B cell (primary cell): ENCODE measurements around the gene LTC4S. TPM values are rescaled to one million over a fixed set of nuclear protein-coding genes. Genes with fewer than 3 reads are reported as not detected.

Experiments used
- ATAC-seq: fragments of 200-7000 bp; cut with Tn5 transposase; one replicate; pipeline ENCODE4 v1.10.0; 2021; ENCODE audit warnings: low read depth, mild to moderate bottlenecking, moderate number of reproducible peaks, moderate library complexity
- CTCF ChIA-PET: fragments of 350-600 bp; sonication (Branson Sonifier 250); formaldehyde crosslinking; loops from one replicate; lab custom pipeline; 2021; ENCODE audit warnings: antibody characterized with exemption, inconsistent platforms; lab: Charles Lee
- POLR2A ChIA-PET: fragments of 350-600 bp; sonication (Branson Sonifier 250); formaldehyde crosslinking; loops from one replicate; lab custom pipeline; 2021; ENCODE audit warnings: antibody characterized with exemption; lab: Charles Lee
- DNase-seq: peaks from one replicate; pipeline ENCODE4 v3.0.0; 2013
- H2AFZ ChIP-seq: 2 replicates; pipeline ENCODE4 v1.6.1; 2012; ENCODE audit warnings: mild to moderate bottlenecking, low read depth, low read length; ENCODE audit not compliant: insufficient read depth, poor library complexity, severe bottlenecking
- H3K27ac ChIP-seq, 2 donors: 1 replicate in 1 of 2; 2 replicates in 1 of 2; pipeline ENCODE4 v1.5.1; 2012 to 2013; ENCODE audit warnings: low read length in 2 of 2, mild to moderate bottlenecking in 2 of 2, moderate library complexity in 1 of 2
- H3K27me3 ChIP-seq, 4 experiments: fragments of 200-600 bp in 1 of 4; sonication (generic) in 1 of 4; replicated peaks in 1 of 4; 1 replicate in 2 of 4; 2 replicates in 2 of 4; pipeline versions ENCODE4 v1.6.1 to v1.7.0; 2013 to 2016; ENCODE audit warnings: low read length in 3 of 4, mild to moderate bottlenecking in 2 of 4, mixed read lengths in 1 of 4, moderate library complexity in 1 of 4; ENCODE audit not compliant: insufficient read depth in 4 of 4, control insufficient read depth in 3 of 4; ENCODE audit errors: control extremely low read depth in 1 of 4
- H3K36me3 ChIP-seq, 2 experiments: replicated peaks in 1 of 2; 1 replicate in 1 of 2; 2 replicates in 1 of 2; pipeline versions ENCODE4 v1.6.1 to v1.7.1; 2013; ENCODE audit warnings: low read length in 1 of 2; ENCODE audit not compliant: insufficient read depth in 2 of 2, control insufficient read depth in 1 of 2; ENCODE audit errors: control extremely low read depth in 1 of 2, extremely low read depth in 1 of 2
- H3K4me1 ChIP-seq, 2 donors: fragments of 200-600 bp in 1 of 2; sonication (generic) in 1 of 2; 1 replicate in 1 of 2; 2 replicates in 1 of 2; pipeline versions ENCODE4 v1.5.1 to v1.6.1; 2013 to 2017; ENCODE audit warnings: low read length in 2 of 2; ENCODE audit not compliant: control insufficient read depth in 2 of 2, insufficient read depth in 2 of 2
- H3K4me2 ChIP-seq: replicated peaks from 2 replicates; pipeline ENCODE3; 2012; ENCODE audit warnings: mild to moderate bottlenecking, low read depth, low read length; ENCODE audit not compliant: poor library complexity, severe bottlenecking
- H3K4me3 ChIP-seq, 5 experiments: fragments of 200-600 bp in 1 of 5; sonication (generic) in 1 of 5; 1 replicate in 3 of 5; 2 replicates in 2 of 5; pipeline versions ENCODE4 v1.5.1 to v1.7.0; 2011 to 2016; ENCODE audit warnings: low read length in 4 of 5, mild to moderate bottlenecking in 4 of 5, low read depth in 2 of 5, control low read depth in 1 of 5, moderate library complexity in 1 of 5; ENCODE audit not compliant: insufficient read depth in 1 of 5; ENCODE audit errors: control extremely low read depth in 1 of 5, extremely low read depth in 1 of 5
- H3K79me2 ChIP-seq: fragments of 200-600 bp; sonication (generic); one replicate; pipeline ENCODE4 v1.6.0; 2016; ENCODE audit warnings: low read length; ENCODE audit not compliant: control insufficient read depth, insufficient read depth
- H3K9ac ChIP-seq: fragments of 200-600 bp; sonication (generic); 2 replicates; pipeline ENCODE4 v1.6.1; 2017; ENCODE audit warnings: mild to moderate bottlenecking, low read length, moderate library complexity
- H3K9me3 ChIP-seq, 3 donors: one replicate each; pipeline versions ENCODE4 v1.6.1 to v1.7.1; 2013; ENCODE audit warnings: low read length in 2 of 3; ENCODE audit not compliant: control insufficient read depth in 2 of 3, insufficient read depth in 1 of 3; ENCODE audit errors: control extremely low read depth in 1 of 3
- H4K20me1 ChIP-seq: 2 replicates; pipeline ENCODE4 v1.6.0; 2012; ENCODE audit warnings: mild to moderate bottlenecking, low read length; ENCODE audit not compliant: insufficient read depth, control insufficient read depth, poor library complexity, severe bottlenecking
- H3K27ac Mint-ChIP-seq: one replicate; pipeline ENCODE4 v1.8.0; 2021; ENCODE audit warnings: mixed read lengths
- H3K27me3 Mint-ChIP-seq: one replicate; pipeline ENCODE4 v1.8.0; 2021; ENCODE audit warnings: mixed read lengths
- H3K4me1 Mint-ChIP-seq: one replicate; pipeline ENCODE4 v1.8.0; 2021; ENCODE audit warnings: mixed read lengths
- H3K4me3 Mint-ChIP-seq: one replicate; pipeline ENCODE4 v1.8.0; 2021; ENCODE audit warnings: mixed read lengths
- H3K9me3 Mint-ChIP-seq: one replicate; pipeline ENCODE4 v1.8.0; 2022; ENCODE audit warnings: mixed read lengths; ENCODE audit not compliant: insufficient read depth
- EZH2 ChIP-seq: IDR thresholded peaks from 2 replicates; pipeline ENCODE4 v1.6.1; 2012; ENCODE audit warnings: borderline replicate concordance, low read depth, mild to moderate bottlenecking, moderate library complexity, low read length; ENCODE audit not compliant: insufficient read depth, poor library complexity, severe bottlenecking
- WGBS: methylation state at CpG from one replicate; pipeline ENCODE4 v1.1.5; 2013; ENCODE audit warnings: missing lambda C conversion rate; ENCODE audit not compliant: insufficient coverage; 5-methylcytosine and 5-hydroxymethylcytosine counted together
- intact Hi-C: fragments of 100-400 bp; cut with micrococcal nuclease; formaldehyde crosslinking; loops from one replicate; pipeline ENCODE4 v1.10.0; 2022
- polyA plus RNA-seq: library from polyadenylated mRNA; depleted of rRNA; stranded (reverse); fragments of >200 nt; gene quantifications from 2 replicates; pipeline ENCODE4 v1.2.3, GENCODE V29; 2012
- total RNA-seq, 2 donors: library from RNA; stranded (reverse); fragments of 120-200 nt in 1 of 2; gene quantifications; 1 replicate in 1 of 2; 2 replicates in 1 of 2; pipeline versions ENCODE4 v1.2.3 to v1.2.4, GENCODE V29; 2013 to 2022
- TF ChIP-seq, protein P1 (sequence below): fragments of 200-600 bp; IDR thresholded peaks from one replicate; pipeline ENCODE4 v1.8.0; 2022; ENCODE audit warnings: antibody characterized with exemption, mild to moderate bottlenecking

The LTC4S gene
- total and polyA plus RNA-seq, 2 donors (not counting 1 experiment from before 2014, with no cell fraction given) = 0.40 to 3.8 TPM

GRCh38 chr5:179828756-179829421 is 35.1 kb downstream of the LTC4S start:
- no peak overlapping the region for H3K4me2 ChIP-seq
- no peak overlapping the region for H2AFZ ChIP-seq
- H3K4me1 ChIP-seq = no peaks in the 10 kb centered on the region
- H3K9me3 ChIP-seq = no peaks in the 10 kb centered on the region
- H3K36me3 ChIP-seq = peaks cover 4 to 86% of the 10 kb centered on the region in 2 experiments
- peaks cover 34% of the 10 kb centered on the region for H3K79me2 ChIP-seq
- CTCF ChIA-PET = interaction anchor here (0.8 kb wide), 1 partner anchor 78 kb away, joined by 3 read pairs; no protein-coding TSS in a partner anchor
- no peak for ATAC-seq
- H3K27me3 ChIP-seq = no peaks in the 10 kb centered on the region
- intact Hi-C loops = no loop called here
- no peak overlapping the region for H3K4me3 ChIP-seq
- Mint-ChIP-seq H3K27ac (peak overlapping the region; percentile 24), H3K9me3 (no peaks in the 10 kb centered on the region), H3K4me3 (no peak overlapping the region), H3K27me3 (no peaks in the 10 kb centered on the region), H3K4me1 (peaks cover 13% of the 10 kb centered on the region)
- TF ChIP-seq, protein P1, sequence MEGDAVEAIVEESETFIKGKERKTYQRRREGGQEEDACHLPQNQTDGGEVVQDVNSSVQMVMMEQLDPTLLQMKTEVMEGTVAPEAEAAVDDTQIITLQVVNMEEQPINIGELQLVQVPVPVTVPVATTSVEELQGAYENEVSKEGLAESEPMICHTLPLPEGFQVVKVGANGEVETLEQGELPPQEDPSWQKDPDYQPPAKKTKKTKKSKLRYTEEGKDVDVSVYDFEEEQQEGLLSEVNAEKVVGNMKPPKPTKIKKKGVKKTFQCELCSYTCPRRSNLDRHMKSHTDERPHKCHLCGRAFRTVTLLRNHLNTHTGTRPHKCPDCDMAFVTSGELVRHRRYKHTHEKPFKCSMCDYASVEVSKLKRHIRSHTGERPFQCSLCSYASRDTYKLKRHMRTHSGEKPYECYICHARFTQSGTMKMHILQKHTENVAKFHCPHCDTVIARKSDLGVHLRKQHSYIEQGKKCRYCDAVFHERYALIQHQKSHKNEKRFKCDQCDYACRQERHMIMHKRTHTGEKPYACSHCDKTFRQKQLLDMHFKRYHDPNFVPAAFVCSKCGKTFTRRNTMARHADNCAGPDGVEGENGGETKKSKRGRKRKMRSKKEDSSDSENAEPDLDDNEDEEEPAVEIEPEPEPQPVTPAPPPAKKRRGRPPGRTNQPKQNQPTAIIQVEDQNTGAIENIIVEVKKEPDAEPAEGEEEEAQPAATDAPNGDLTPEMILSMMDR = no peak
- TF ChIP-seq EZH2 = no peak
- 93% methylated on average over 2 of the region's 3 CpGs for WGBS
- POLR2A ChIA-PET = interaction anchor here (1.0 kb wide), 1 partner anchor 8 kb away, joined by 4 read pairs; the partner anchor contains the start of gene SQSTM1
- no peak for DNase-seq
- H4K20me1 ChIP-seq = peaks cover 75% of the 10 kb centered on the region
- peak overlapping the region in 1 of 2 donors; percentile 36 for H3K27ac ChIP-seq
- H3K9ac ChIP-seq = no peak overlapping the region
